MM.1S (cell line): ENCODE results near the gene TLCD5.

Experiments
- CTCF ChIP-seq: fragments of 300-600 bp; sonication (generic); IDR thresholded peaks from 2 replicates; pipeline ENCODE4 v1.5.1; 2016; ENCODE audit warnings: antibody characterized with exemption, low read length, mixed read lengths
- EZH2 ChIP-seq: fragments of 300-600 bp; sonication (generic); optimal IDR thresholded peaks from 2 replicates; pipeline ENCODE3; 2017; ENCODE audit warnings: low read depth, mild to moderate bottlenecking, antibody characterized with exemption, low read length, mixed read lengths

- TF ChIP-seq CTCF: no peak
- no peak for TF ChIP-seq EZH2
Observed at GRCh38 chr11:120334332-120334731, 9.2 kb downstream of the TLCD5 start.
